ENCODE measurements around the gene FZD7. TPM values are rescaled to one million over a fixed set of nuclear protein-coding genes. Genes with fewer than 3 reads are reported as not detected.

FZD7 gene
- total RNA-seq, 2 donors from 2014 or later = 0.66 to 2.9 TPM

DNA sequence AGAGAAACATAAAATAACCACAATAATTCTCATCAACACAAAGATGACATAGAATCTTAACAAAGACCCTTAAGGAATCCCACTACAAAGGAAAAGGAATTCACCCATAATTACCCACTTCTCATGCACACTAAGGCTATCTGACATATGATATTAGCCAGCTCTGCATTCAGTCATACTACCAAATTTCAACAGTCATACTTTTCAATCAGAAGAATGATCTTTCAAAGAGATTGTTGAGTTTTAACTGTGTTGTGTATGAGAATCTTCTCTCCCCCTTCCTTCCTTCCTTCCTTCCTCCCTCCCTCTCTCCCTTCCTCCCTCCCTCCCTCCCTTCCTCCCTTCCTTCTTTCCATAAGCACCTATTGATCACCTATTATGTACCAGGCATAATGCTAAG is 17.0 kb downstream of the FZD7 start:
- Histone ChIP-seq H3K27me3 (no peaks in the 10 kb centered on the region), H3K36me3 (replicated peaks in 1 of 2; ENCODE audit: insufficient read depth in 1 of 2, low read depth in 2 of 2) (no peaks in the 10 kb centered on the region), H3K4me1 (no peaks in the 10 kb centered on the region), H3K27ac (no peak overlapping the region), H3K9me3 (no peaks in the 10 kb centered on the region), H3K4me3 (no peak overlapping the region)
- TF ChIP-seq CTCF (IDR thresholded peaks at IDR 0.05) = no peak
- TF ChIP-seq POLR2A (IDR thresholded peaks at IDR 0.05) = no peak
- intact Hi-C loops (cut with DNase I) = no loop called here
- no peak for ATAC-seq
- no peak for DNase-seq

DNA sequence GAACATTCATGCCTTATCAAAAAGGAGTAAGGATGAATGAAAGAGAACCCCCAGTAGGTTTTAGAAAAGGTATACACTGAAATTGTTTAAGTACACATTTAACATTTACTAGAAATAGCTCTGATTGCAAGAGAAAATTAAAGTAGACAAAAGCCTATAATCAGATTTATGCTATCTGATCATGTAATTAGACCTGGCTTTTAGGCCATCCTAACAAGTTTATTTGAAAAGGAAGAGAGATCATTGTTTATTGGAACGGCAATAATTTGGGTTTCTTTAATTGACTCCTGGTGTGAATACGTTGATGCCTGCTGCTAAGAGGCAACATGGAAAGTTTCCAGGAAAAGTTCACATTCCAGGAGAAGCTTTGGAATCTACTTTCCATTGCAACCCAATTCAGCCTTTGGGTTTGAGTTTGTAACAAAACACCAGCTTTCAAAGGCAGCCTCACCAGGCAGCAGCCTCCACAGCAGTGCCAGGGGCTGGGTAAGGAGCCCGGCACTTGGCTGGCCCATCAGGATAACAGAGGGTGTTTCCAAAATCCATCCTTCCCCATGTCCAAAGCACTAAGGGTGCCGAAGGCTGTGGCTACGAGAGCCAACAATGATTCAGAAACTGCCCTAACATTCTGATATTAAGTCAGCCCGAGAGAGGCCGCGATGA is 18.0 kb downstream of the FZD7 start:
- Histone ChIP-seq H3K27me3 (no peaks in the 10 kb centered on the region), H3K27ac (no peak overlapping the region), H3K36me3 (replicated peaks in 1 of 2; ENCODE audit: insufficient read depth in 1 of 2, low read depth in 2 of 2) (no peaks in the 10 kb centered on the region), H3K4me1 (no peaks in the 10 kb centered on the region), H3K4me3 (no peak overlapping the region), H3K9me3 (no peaks in the 10 kb centered on the region)
- 70 to 72% methylated on average over 8 of the region's 8 CpGs for WGBS, 2 donors
- ATAC-seq (no peak), DNase-seq (no peak)
- TF ChIP-seq CTCF (IDR thresholded peaks at IDR 0.05) (no peak), POLR2A (IDR thresholded peaks at IDR 0.05) (no peak)
- intact Hi-C loops (cut with DNase I) = no loop called here

GRCh38 chr2:202052235-202052634 is 18.6 kb downstream of the FZD7 start:
- TF ChIP-seq POLR2A (IDR thresholded peaks at IDR 0.05) = no peak
- Histone ChIP-seq H3K27ac (no peak overlapping the region), H3K36me3 (replicated peaks in 1 of 2; ENCODE audit: insufficient read depth in 1 of 2, low read depth in 2 of 2) (no peaks in the 10 kb centered on the region), H3K4me3 (no peak overlapping the region), H3K4me1 (no peaks in the 10 kb centered on the region), H3K9me3 (no peaks in the 10 kb centered on the region), H3K27me3 (no peaks in the 10 kb centered on the region)
- DNase-seq (no peak), ATAC-seq (no peak)
- 67 to 82% methylated on average over 1 of the region's 1 CpG for WGBS, 2 donors
- intact Hi-C loops (cut with DNase I) = no loop called here

DNA sequence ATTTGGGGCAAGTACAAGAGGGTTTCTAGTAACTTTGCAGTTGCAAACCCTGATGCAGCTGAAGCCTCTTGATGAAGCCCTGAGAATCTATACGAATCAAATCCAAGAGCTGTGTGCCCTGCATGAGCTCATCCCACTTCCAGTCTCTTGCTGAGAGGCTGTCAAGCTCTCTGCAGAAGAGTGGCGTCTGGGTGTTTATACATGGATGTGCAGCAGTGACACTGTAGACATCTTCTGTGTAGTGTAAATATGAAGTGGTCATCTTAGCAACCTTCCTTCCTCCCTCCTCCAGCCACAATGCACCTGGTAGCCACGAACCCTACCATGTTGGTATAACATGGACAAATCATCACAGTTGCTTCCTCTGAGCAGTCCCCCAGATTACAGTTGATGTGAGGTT is 21.0 kb downstream of the FZD7 start:
- H3K27ac ChIP-seq = no peak overlapping the region
- intact Hi-C loops (cut with DNase I) = no loop called here
- WGBS, 2 donors = 42 to 58% methylated on average over 3 of the region's 3 CpGs
- H3K36me3 ChIP-seq (replicated peaks in 1 of 2; ENCODE audit: insufficient read depth in 1 of 2, low read depth in 2 of 2) = no peaks in the 10 kb centered on the region
- H3K27me3 ChIP-seq = no peaks in the 10 kb centered on the region
- H3K4me3 ChIP-seq = no peak overlapping the region
- H3K9me3 ChIP-seq = no peaks in the 10 kb centered on the region
- ATAC-seq (no peak), DNase-seq (no peak)
- no peaks in the 10 kb centered on the region for H3K4me1 ChIP-seq
- TF ChIP-seq CTCF (IDR thresholded peaks at IDR 0.05) = no peak
- no peak for TF ChIP-seq POLR2A (IDR thresholded peaks at IDR 0.05)

DNA sequence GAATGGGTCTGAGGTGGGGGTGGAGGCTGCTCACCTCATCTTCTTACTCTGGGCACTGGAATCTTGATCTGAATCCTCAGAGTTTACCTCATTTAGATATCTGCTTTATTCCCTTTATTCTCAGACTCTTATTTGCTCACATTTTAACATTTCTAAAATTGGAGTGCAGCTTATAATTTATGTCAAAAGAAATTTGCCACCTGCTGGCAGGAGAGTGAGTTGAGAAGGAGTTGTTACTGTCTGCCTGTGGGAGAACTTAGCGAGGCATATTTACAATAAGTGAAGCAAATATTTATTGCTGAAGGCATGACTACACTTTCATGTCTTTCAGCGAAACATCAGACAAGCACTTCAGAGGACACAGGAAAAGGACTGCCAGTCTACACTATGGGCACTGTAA is 23.0 kb downstream of the FZD7 start:
- H3K4me1 ChIP-seq = no peaks in the 10 kb centered on the region
- TF ChIP-seq CTCF (IDR thresholded peaks at IDR 0.05) (peak in 3 of 7 experiments; percentile 30 to 45 (median 30)), POLR2A (IDR thresholded peaks at IDR 0.05) (no peak)
- no peak overlapping the region for H3K4me3 ChIP-seq
- H3K9me3 ChIP-seq = no peaks in the 10 kb centered on the region
- no peaks in the 10 kb centered on the region for H3K36me3 ChIP-seq (replicated peaks in 1 of 2; ENCODE audit: insufficient read depth in 1 of 2, low read depth in 2 of 2)
- H3K27ac ChIP-seq = no peak overlapping the region
- no peaks in the 10 kb centered on the region for H3K27me3 ChIP-seq
- intact Hi-C loops (cut with DNase I) = no loop called here
- DNase-seq = peak in 1 of 4 donors; percentile 7
- 12 to 20% methylated on average over 2 of the region's 2 CpGs for WGBS, 2 donors
- ATAC-seq = no peak

Measured in body of pancreas (tissue), 4 donors.